HTERT RPE-1 (cell line): ENCODE measurements around the gene FAM177A1.
"Not testable (repeated sequence)": the region's sequence is repeated elsewhere in the genome, so short reads cannot be mapped to it uniquely, and the experiment has no call there.

Experiments
- in situ Hi-C: fragments of 300-500 bp; cut with MboI; formaldehyde crosslinking; loops from 4 replicates; pipeline ENCODE4 v1.14.3; 2020; ENCODE audit warnings: low sequenced_read_pairs

Gene FAM177A1

GRCh38 chr14:35046048-35046750 is at the start of gene FAM177A1:
Gene FAM177A1 (plus strand): TSS chr14:35046272. CDS start chr14:35046464, 192 bp downstream.
- in situ Hi-C loops: no loop called here

- in situ Hi-C loops: no loop called here
Observed at GRCh38 chr14:34997762-34998161, 48.3 kb upstream of the FAM177A1 start.

GRCh38 chr14:34999500-34999899 is 46.6 kb upstream of the FAM177A1 start:
- in situ Hi-C loops: no loop called here

- in situ Hi-C loops: no loop called here
Observed at GRCh38 chr14:35001621-35002020, 44.5 kb upstream of the FAM177A1 start.

GRCh38 chr14:35004839-35005238 is 41.2 kb upstream of the FAM177A1 start:
- in situ Hi-C loops: no loop called here

GRCh38 chr14:35016568-35016967 is 29.5 kb upstream of the FAM177A1 start:
- in situ Hi-C loops: no loop called here

- in situ Hi-C loops: no loop called here
Observed at GRCh38 chr14:35020713-35021112, 25.4 kb upstream of the FAM177A1 start.

GRCh38 chr14:35028435-35028834 is 17.6 kb upstream of the FAM177A1 start:
- in situ Hi-C loops: no loop called here

- in situ Hi-C loops: no loop called here
Observed at GRCh38 chr14:35032562-35032961, 13.5 kb upstream of the FAM177A1 start.

GRCh38 chr14:35034440-35034833 is 11.6 kb upstream of the FAM177A1 start:
- in situ Hi-C loops: no loop called here

- in situ Hi-C loops: not testable (repeated sequence)
Observed at GRCh38 chr14:35034944-35035554, 11.0 kb upstream of the FAM177A1 start.

- in situ Hi-C loops: not testable (repeated sequence)
Observed at GRCh38 chr14:35038312-35038711, 7.8 kb upstream of the FAM177A1 start.

GRCh38 chr14:35042632-35043031 is 3.4 kb upstream of the FAM177A1 start:
- in situ Hi-C loops: no loop called here

- in situ Hi-C loops: no loop called here
Observed at GRCh38 chr14:35043046-35043445, 3.0 kb upstream of the FAM177A1 start.

GRCh38 chr14:35044939-35045797 is 904 bp upstream of the FAM177A1 start:
- in situ Hi-C loops: no loop called here

GRCh38 chr14:35045798-35046047 is 349 bp upstream of the FAM177A1 start:
- in situ Hi-C loops: no loop called here

GRCh38 chr14:35046751-35047536 is 872 bp downstream of the FAM177A1 start:
- in situ Hi-C loops: no loop called here

- in situ Hi-C loops: no loop called here
Observed at GRCh38 chr14:35047976-35048513, 2.0 kb downstream of the FAM177A1 start.

GRCh38 chr14:35050652-35051051 is 4.6 kb downstream of the FAM177A1 start:
- in situ Hi-C loops: no loop called here

GRCh38 chr14:35051796-35052195 is 5.7 kb downstream of the FAM177A1 start:
- in situ Hi-C loops: no loop called here

- in situ Hi-C loops: no loop called here
Observed at GRCh38 chr14:35052637-35053036, 6.6 kb downstream of the FAM177A1 start.
